GM04503 (cell line): ENCODE measurements around the gene MYOZ2.

Experiments
- DNase-seq: peaks from one replicate; pipeline ENCODE4 v3.0.0-alpha.2; 2012; ENCODE audit warnings: low read depth

Gene MYOZ2

DNA sequence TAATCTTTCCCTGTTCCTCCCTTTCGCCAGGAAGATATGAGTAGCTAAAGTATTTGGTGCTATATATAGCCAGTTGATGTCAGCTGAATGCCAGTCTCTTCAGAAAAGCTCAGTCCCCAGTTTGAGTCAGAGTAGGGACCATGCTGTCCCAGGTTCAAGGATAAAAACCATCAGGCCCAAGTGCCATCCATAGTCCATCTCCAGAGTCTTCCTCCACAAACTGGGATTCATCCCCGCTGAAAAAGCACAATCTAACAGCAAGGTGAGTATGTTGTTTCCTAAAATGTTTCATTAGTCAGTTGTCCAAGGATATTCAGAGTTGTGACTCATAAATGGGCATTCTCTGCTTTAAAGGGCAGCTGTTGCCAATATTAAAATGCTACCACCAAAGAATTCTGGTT, at the start of gene MYOZ2:
Gene MYOZ2 (plus strand): TSS at position 112 of the 401 bp plus-strand sequence. CDS start 694 bp downstream, outside the sequence.
- no peak for DNase-seq

DNA sequence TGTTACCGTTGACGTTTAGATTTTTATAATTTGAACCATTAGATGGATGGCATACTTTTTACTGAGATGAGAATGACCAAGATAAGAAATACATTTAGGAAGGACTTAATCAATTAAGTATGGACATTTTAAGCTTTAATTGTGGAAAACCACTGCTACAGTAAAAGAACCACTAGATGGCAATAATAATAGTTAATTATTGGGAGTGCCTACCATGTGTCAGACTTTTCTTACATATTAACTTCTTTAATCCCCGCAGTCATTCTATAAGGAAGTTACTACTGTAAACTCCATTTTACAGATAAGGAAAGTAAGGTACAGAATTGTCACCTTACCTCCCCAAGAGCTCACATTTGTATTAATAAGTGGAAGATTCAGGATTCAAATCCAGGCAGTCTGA, 48.5 kb upstream of the MYOZ2 start:
- no peak for DNase-seq

DNA sequence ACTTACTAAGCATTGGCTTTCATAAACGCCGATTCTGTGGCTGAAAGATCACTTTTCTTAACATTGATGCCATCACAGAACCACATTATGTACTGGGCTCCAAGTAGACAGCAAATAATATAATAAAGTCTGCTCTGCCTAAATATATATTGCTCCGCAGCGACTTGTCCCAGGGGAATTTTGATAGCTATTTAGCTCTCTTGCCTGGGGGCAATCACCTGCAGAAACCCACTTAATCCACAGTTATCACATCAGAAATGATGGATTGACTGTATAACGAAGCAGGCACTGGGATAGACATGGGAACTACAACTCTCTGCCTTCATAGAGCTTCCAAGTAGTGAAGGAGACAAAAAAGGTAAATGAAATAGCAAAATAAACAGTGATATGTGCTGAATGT, 48.0 kb upstream of the MYOZ2 start:
- no peak for DNase-seq

DNA sequence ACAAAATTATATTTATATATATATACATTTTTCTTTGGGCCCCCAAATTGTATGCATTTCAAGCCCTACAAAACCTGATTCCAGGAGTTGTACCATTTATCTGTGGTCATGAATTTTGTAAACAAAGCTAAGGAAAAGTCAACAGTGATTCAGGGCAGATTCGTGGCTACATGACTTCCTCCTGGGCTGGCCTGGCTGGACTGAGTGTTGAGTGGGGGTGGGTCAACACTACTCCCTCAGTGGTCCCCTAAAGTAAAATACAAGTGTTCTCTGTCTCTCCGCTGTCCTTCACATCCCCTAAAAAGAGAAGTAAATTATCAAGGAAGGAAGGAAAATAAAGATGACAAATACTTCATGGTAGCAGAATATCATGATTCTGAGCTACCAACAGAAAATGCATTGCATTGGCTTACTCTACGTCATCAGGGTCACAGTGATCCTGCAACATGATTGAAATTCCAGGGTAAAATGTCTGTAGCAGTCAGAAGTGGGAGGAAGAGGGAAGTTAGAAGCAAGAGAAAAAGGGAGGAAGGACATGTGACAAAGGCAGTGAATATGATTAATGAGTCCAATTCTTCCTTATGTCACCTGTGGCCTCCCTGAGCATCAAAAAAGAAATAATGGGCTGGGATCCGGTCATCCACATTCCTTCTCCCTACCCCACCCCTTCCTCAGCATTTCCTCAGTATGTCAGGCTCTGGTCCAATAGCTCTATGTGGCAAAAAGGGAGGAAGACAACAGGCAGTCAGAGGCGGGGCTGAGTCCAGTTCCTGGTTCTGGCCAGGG, 42.4 kb upstream of the MYOZ2 start:
- DNase-seq = no peak

DNA sequence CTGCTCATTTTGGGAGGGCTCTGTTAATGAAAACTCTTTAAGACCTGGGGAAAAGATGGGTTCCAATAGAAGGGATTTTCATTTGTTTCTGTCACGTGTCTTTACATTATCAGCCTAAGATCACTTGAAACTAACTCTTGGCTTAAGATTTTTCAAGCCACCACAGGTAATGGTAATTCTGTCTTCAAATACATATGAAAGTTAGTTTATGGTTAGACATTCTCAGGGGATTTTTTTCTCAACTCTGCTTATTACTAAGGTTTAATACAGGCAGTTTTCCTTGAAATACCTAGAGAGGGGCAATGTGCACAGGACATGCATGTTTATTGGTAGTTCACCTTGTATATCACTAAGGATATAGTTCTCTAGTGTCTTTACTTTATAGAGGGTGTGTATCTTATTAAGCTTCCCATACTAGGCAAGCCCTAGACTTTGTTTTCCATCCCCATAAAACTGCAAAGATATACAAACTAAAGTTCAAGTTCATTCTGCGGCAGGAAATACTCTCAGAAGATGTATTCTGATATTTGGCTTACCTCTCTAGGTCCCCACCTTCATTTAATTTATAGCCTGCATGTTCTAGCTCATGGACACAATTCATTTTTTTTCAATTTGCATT, 38.2 kb upstream of the MYOZ2 start:
- DNase-seq = no peak

DNA sequence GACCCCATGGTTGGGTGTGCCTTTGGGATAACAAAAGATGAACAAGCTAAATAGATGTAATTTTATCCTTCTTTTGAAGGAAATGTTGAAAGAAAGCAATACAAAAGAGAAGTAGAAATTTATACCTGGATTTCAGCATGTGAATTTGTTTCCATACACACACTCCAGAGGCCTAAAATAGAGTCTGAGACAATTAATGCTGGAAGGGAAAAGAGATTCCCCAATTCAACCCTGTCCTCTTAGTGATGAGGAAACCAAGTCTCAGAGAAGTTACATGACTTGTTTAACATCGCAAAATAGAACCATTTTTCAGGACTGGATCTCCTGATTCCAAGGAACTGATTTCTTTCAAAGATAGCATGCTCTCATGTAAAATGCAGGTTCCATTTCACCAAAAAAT, 37.3 kb upstream of the MYOZ2 start:
- DNase-seq = no peak

DNA sequence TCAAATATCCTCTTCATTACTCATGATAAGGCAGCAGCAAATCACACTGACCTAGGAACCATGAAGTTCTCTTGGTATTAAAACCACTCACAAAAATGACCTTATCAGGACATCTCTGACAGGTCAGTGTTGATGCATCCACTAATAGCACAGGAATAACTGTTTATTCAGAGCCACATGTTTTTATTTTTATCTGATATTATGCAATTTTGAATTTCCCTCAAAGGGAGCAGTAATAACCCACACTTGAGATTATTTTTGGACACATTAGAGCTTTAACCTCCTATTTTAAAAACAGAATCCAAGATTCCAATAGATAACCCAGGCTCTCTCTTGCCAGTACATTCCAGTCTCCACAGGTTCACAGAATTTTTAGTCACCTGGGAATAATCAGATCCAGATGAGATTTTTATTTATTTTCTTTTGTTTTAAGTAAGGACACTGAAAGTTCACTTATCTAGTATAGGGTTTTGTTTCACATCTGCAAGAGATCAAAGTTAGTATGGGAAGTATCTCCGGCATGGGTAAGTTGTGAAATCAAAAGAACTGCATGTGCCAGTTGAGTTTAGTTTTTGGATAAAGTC, 36.3 kb upstream of the MYOZ2 start:
- peak; percentile 64 for DNase-seq

DNA sequence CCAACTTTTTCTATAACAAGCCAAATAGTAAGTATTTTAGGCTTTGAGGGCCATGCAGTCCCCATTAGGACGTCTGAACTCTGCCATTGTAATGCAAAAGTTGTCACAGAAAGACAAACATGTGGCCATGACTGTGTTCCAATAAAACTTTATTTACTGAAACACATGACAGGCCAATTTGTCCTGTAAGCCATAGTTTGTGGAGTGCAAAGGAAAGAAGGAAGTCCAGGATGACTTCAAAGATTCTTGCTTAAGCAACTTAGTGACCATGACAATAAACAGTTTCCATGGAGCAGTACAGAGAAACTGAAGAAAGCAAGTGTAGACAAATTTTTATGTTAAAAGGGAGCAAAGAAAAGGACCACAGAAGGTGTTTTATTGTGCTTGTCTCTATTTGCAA, 35.0 kb upstream of the MYOZ2 start:
- no peak for DNase-seq

DNA sequence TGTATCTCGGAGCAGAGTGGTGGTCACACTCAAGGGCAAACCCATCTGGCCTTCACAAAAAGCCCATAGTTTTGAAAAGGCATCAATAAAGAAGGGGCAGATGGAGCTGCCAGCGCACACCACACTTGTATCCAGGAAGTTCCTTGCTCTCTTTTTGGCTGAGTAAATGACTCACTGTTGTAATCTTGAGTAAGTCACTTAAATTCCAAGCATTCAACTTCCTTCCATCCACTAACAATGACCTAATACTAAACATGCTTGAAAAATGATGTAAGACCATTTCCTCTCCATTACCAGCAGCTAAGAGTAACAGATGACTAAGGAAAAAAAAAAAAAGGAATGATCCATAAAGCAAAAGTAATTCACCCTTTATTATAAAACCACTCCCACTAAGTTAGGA, 32.4 kb upstream of the MYOZ2 start:
- peak; percentile 98 for DNase-seq

DNA sequence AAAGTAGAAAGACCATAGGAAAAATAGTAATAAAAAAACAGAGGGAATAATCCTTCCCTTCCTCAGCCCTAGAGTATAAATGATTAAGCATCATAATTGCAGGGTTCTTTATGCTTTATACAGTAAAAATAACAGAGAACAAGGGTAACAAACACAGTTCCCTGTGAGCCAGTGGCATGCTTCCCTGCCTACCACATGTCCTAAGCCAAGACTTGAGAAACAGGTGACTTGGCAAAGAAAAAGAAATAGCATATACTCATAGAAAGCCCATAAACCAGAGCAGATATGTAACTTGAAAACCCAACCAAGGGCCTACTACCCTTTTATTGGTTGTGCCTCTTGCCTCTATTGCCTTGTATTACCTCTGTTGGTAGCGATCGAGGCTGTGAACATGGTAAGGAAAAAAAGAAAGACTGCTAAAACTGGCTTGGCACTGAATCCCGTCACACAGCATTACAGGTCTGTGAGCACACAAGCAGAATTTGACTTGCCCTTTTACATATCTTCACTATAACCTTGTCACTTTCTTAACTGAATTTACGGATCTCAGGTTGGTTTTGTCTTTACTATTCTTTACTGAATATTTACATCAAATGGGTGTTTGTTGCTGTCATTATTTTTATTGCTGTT, 30.9 kb upstream of the MYOZ2 start:
- DNase-seq = no peak

DNA sequence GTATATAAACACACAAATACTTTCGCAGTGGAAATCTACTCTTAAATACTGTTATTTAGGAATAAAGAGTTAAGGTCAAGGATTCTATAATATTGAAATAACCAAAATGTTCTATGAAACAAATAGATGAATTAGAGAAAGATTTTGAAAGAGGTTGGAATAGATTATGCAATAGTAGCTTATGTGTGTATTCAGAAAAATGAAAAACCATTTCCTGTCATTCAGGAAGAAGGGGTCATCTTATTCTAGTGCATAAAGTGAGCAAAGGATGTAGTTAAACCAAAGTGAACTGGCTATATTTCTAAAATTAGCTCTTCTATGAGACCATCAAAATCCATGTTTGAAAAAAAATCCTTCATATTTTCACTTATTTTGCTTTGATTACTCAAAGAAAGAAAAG, 30.0 kb upstream of the MYOZ2 start:
- no peak for DNase-seq

DNA sequence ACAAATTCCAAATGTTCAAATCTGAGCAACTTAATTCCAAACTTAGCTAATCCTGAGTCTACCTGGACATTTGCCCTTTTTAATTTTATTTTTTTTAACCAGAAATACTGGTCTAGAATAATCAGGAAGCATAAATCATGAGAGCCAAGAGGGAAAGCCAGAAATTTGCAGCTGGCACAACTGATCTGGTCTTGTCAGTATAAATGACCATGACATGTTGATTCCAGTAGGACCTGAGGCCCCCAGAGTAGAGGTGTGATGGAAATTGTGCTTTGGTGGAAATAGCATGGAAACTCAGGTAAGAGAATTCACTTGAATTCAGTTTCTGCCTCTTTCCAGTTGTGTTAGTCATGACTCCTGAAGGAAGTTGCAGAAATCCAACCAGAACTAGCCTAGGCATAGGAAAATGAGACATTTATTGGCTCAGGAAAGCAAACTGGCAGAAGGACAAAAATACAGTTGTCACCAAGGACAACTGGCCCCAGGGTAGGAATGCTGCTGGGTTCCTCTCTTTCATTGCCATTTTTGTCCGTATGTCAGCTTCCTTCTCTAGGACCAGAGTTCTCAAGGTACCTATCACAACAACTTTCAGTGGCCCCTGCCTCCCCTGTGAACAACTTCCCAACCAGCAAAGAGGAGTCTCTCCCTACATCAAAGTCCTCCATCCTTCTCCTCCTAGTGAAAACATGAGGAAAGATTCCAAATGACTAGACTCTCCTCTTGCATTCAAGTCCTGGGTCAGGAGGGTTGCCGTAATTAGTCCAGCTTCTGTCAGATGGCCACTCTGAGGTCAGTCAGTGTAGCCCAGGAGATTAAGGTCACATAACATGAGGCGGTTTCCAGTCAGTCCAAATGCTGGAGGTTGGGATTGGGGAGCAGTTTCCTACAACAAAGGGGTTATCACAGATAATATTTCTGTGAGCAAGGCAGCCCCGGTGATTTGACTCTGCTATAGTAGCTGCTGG, 29.3 kb upstream of the MYOZ2 start:
- peak; percentile 44 for DNase-seq

DNA sequence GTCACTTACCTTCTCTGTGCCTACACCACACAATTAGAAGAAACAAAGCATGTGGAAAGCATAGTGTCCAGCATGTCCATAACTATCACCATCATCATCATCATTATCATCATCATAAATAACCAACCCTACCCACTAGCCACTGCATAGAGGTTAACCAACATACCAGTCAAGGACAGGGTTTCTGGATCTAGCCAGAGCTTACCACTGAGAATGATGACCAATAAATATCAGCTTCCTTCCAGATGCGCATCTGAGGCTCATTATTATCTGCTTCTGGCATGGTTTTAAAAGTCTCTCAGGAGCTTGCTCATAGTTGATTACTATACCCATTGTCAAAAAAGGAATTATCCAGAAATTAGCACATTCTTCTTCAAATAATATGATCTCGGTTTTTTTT, 25.5 kb upstream of the MYOZ2 start:
- DNase-seq = peak; percentile 57

DNA sequence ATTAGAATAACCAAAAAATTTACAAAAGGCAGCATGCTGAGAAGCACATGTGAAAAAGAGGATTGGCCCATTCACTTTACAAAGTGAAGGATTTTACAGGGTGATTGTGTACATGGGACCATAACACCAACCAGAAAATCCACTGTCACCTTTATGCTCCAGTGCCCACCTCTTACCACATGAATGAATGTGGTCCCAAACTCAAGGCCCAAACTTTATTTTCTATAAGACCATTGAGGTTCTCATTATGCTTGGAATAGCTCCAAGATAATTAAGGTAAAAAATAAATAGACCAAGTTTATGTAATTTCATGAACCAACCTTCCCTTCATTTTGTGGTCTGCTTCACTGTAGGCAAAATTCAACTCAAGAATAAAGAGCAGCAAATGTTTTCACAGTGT, 24.3 kb upstream of the MYOZ2 start:
- DNase-seq = no peak

DNA sequence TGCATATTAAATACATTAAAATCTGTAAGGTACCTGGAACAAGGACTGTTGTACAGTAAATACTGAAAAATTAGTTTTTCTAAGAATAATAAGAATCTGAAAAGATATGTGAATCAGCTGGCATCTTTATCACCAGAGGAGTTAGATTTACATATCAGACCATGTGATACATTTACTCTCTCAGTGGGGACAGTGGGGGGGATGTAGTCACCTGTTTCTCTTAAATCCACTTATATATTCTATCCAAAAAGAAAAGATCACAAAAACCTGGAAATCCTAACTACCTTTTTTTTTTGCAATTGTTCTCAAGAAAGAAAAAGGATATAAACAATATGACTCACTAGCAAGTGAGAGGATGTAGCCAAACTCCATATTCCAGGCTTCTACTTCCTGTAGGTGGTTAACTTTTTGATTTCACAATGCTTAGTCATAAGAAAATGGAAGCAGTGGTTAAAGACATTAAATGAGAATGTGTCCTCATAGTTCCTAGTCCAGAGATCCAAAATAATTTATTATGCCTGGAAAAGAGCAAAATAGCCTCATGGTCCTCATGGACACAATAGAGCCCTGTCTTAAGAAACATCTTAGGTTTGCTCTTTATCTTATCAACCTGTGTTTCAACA, 22.5 kb upstream of the MYOZ2 start:
- peak; percentile 90 for DNase-seq

DNA sequence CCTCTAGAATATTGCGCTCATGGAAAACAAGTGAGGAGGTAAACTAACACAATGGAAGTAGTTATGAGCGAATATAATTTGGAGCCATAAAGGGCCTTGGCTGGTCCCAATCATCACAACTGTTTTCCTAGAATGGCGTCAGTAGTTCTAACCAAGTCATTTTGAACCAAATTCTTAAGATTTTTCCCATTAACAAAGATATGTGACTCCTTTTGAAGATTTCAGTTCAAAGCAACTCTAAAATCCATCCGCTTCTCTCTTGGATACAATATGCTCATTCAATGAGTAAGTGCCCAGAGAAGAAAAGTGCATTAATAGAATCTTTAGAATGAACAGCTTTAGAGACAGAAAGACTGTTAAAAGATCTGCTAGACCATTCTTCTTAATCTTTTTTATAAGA, 19.6 kb upstream of the MYOZ2 start:
- no peak for DNase-seq

DNA sequence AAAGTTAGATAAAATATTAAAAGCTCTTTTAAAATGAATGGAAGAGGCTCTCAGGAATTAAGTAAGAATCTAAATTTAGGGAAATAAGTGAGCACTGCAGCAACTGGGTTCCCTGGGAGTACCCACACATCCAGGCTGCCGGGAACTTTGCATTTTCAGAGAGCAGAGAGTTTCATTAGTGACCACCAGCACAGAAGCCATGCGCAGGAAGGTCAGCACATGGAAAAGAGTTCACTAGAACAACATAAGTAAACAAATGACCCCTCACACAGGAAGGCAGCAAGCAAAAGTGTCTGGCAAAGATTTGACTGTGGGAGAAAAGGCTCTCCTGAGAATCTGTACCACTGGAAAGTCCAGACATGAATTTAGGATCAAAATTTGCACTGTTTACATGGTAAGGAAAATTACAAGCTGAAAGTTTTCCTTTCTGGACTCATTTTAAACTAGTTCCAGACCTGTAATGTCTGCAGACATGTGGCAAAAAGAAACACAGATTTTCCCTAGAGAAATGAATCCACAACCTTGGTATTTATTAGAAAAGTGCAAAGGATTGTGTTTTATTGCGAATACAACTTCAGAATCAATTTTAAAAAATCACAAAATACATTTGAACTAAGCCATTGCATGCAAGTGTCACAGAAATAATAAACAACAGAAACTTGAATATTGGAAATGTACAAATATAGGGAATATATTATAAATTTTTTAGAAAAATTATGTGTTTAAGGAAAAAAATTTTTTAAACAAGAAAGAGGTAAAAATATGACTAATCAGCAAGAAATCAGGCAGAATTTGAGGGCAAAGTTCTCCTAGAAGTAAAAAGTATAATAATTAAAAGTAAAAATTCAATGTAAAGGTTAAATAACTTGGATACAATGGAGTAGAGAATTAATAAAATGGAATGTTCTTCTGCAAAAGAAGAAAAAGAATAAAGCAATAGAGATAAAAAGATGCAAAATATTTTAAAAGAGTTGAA, 18.4 kb upstream of the MYOZ2 start:
- DNase-seq = no peak

DNA sequence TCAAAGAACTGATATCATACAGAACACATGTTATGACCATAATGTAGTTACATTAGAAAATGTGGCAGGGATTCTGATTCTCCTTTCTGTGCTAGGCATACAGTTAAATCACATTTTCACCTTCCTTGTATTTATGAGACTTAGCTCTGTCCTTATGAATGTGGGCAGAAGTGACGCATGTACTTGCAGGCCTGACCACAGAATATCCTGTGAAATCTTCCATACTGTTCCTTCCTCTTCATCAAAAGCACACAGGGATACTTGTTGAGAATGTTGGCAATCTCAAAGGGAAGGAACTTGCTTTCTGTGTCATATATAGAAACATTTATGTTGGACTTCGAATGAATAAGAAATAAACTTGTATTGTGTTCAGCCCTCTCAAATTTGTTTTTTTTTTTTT, 17.2 kb upstream of the MYOZ2 start:
- DNase-seq = no peak

DNA sequence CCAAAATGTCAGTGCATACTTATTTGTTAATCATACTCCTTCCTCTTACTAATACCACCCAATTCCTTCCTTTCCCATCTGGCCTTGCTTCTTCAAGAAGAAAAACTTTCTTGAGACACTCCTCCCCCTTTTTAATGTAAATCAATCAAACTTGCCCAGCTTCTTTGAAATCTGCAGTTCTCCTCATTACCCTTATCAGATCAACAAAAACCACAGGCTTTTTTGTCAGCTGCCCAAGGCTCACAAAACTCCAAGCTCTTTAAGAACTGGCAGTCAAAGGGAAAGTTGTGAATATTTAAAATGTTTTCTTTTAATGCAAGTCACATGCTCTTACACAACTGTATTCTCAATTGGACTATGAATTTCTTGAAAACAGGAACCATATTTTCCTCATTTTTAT, 11.3 kb upstream of the MYOZ2 start:
- DNase-seq = no peak

DNA sequence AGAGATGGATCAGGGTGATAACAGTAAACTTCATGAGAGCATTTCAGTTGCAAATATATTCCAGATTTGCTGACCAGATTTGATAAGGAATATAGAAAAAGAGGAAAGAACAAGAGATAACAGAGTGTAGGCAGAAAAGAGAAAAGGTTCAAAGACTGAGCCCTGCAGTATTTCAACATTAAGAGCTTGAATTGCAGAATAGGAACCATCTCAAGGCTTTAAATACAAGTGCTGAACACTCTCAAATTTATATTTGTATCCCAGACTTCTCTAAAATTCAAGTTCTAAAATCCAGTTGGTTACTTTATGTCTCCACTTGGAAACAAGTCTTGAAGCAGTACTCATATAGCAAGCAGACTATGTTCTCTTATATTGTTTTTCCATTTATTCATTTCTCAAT, 9.7 kb upstream of the MYOZ2 start:
- no peak for DNase-seq
